ENCODE measurements around the gene PUS1.

Gene PUS1

GRCh38 chr12:131916306-131917138 is 12.6 kb upstream of the PUS1 start:
- DNase-seq (ENCODE audit: low read depth), result no peak

- DNase-seq (ENCODE audit: low read depth), result no peak
Observed at GRCh38 chr12:131917139-131917710, 11.9 kb upstream of the PUS1 start.

GRCh38 chr12:131917711-131918306 is 11.3 kb upstream of the PUS1 start:
- DNase-seq (ENCODE audit: low read depth), result no peak

- no peak for DNase-seq (ENCODE audit: low read depth)
Observed at GRCh38 chr12:131918311-131919050, 10.6 kb upstream of the PUS1 start.

DNA sequence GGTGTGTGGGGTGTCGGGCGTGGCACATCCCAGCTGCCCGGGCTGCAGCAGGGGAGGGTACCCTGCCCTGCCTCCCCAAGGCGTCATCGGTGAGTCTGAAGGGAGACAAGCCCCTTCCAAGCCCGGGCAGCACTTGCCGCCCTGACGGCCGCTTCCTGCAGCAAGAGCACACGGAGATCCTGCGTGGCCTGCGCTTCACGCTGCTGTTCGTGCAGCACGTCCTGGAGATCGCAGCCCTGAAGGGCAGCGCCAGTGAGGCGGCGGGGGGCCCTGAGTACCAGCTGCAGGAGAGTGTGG is 10.1 kb upstream of the PUS1 start:
- no peak for DNase-seq (ENCODE audit: low read depth)

DNA sequence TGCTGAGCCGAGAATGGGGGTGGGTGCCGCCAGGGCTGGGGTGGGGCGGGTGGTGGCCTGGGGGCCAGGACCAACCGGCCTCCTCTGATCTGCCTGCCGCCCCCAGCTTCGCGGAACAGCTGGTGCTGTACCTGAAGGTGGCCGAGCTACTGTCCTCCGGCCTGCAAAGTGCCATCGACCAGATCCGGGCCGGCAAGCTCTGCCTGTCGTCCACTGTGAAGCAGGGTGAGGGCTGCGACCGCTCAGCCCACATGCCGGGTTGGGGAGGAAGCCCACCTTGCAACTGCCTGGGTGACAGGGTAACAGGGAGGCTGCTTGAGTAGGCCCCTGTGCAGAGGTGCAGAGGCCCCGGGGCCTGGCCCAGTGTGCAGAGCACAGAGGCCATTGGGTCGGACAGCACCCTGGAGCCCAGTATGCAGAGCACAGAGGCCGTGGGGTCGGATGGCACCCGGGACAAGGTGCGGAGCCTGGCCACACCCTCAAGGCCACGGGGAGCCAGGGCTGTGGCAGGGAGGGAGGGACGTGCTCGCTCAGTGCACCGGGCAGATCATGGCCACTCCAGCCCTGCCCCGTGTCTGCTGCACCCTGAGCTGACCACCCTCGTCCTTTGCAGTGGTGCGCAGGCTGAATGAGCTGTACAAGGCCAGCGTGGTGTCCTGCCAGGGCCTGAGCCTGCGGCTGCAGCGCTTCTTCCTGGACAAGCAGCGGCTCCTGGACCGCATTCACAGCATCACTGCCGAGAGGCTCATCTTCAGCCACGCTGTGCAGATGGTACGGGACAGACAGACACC is 9.5 kb upstream of the PUS1 start:
- no peak for DNase-seq (ENCODE audit: low read depth)

GRCh38 chr12:131920157-131920508 is 8.9 kb upstream of the PUS1 start:
- DNase-seq (ENCODE audit: low read depth), result no peak

DNA sequence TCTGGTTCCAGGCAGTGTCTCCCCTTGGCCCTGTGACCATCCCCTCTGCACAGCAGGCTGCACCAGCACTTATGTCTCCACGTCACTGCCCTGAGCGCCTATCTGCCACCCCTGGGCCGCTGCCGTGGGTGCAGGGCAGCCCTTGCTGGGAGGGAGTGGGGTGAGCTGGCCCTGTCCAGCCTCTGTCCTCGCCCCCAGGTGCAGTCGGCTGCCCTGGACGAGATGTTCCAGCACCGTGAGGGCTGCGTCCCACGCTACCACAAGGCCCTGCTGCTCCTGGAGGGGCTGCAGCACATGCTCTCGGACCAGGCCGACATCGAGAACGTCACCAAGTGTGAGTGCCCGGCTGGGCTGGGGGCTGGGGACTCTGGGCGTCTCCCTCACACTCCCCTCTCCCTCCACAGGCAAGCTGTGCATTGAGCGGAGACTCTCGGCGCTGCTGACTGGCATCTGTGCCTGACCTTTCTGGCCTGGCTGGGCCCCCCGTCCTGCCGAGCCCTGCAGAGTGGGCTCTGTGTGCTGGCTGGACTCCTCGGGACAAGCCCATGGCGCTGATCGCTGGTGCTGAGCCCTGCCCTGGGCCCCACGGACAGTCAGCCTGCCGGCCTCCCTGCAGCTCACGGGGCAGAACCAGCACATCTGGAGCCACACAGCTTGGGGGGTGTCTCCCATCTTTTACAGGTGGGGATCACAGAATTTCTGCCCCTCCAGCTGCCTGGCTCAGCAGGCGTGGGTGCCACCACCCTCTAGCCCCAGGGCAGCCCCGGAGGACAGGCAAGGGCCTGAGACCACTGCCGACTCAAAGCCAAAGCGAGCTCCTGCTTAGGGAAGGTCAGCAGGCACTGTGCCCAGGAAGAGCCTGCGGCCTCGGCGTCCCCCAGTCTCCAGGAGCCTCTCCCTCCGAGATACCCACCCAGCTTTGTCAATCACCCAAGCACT is 7.9 kb upstream of the PUS1 start:
- no peak for DNase-seq (ENCODE audit: low read depth)

- DNase-seq (ENCODE audit: low read depth), result no peak
Observed at GRCh38 chr12:131921866-131922769, 7.0 kb upstream of the PUS1 start.

- DNase-seq (ENCODE audit: low read depth), result no peak
Observed at GRCh38 chr12:131922772-131923171, 6.3 kb upstream of the PUS1 start.

- DNase-seq (ENCODE audit: low read depth), result no peak
Observed at GRCh38 chr12:131923260-131923659, 5.8 kb upstream of the PUS1 start.

- DNase-seq (ENCODE audit: low read depth), result no peak
Observed at GRCh38 chr12:131927110-131928079, 1.7 kb upstream of the PUS1 start.

DNA sequence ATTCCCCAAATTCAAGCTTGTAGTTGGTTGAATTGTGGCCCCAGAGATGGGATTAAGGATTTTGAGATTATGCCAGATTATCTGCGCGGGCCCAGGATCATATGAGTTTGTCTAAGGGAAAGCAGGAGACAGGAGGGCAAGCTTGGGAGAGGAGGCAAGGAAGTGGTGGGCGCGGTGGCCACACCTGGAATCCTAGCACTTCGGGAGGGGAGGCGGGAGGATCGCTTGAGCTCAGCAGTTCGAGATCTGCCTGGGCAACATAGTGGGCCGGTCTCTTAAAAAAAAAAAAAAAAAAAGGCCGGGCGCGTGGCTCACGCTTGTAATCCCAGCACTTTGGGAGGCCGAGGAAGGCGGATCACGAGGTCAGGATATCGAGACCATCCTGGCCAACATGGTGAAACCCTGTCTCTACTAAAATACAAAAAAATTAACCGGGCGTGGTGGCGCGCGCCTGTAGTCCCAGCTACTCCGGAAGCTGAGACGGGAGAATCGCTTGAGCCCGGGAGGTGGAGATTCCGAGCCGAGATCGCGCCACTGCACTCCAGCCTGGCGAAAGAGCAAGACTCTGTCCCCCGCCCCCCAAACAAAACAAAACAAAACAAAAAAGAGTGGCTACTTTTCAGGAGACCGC is 881 bp upstream of the PUS1 start:
- no peak for DNase-seq (ENCODE audit: low read depth)

GRCh38 chr12:131929581-131930456 is 743 bp downstream of the PUS1 start:
- no peak for DNase-seq (ENCODE audit: low read depth)

DNA sequence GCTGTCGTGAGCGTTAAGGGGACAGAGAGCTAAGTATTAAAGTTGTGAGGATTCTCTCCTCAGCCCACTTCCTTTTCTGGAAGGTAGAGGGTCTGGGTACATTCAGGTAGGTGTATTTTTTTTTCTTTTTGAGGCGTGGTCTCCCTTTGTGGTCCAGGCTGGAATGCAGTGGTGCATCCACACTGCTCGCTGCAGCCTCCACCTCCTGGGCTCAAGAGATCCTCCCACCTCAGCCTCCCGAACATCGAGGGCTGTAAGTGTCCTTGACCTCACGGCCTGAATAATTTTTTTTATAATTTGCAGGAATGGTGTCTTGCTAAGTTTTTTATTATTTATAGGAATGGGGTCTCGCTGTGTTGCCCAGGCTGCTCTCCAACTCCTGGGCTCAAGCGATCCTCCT is 1.4 kb downstream of the PUS1 start:
- no peak for DNase-seq (ENCODE audit: low read depth)

- DNase-seq (ENCODE audit: low read depth), result no peak
Observed at GRCh38 chr12:131933387-131933786, 4.3 kb downstream of the PUS1 start.

- DNase-seq (ENCODE audit: low read depth), result no peak
Observed at GRCh38 chr12:131934535-131934934, 5.5 kb downstream of the PUS1 start.
